Neural cell (in vitro differentiated cells): ENCODE measurements around the gene NFYC. TPM values are rescaled to one million over a fixed set of nuclear protein-coding genes. Genes with fewer than 3 reads are reported as not detected.

Experiments used
- H2AFZ ChIP-seq: fragments of 200-600, 300-800 bp; sonication (generic), shearing (Covaris generic); 2 replicates; pipeline ENCODE4 v1.6.0; 2014; ENCODE audit warnings: low read depth, mild to moderate bottlenecking, antibody characterized with exemption, low read length, moderate library complexity
- H3F3A ChIP-seq: fragments of 200-600 bp; shearing (Covaris generic); 2 replicates; pipeline ENCODE4 v1.6.1; 2016; ENCODE audit warnings: mild to moderate bottlenecking, moderate library complexity, mixed read lengths, antibody characterized with exemption, low read length; ENCODE audit not compliant: insufficient read depth, poor library complexity, severe bottlenecking
- H3K27ac ChIP-seq: fragments of 200-600, 300-800 bp; sonication (generic), shearing (Covaris generic); 2 replicates; pipeline ENCODE4 v1.5.1; 2014; ENCODE audit warnings: mild to moderate bottlenecking, low read length, moderate library complexity
- H3K27me3 ChIP-seq: fragments of 300-800, 200-600 bp; sonication (generic), shearing (Covaris generic); 2 replicates; pipeline ENCODE4 v1.6.0; 2014; ENCODE audit warnings: mild to moderate bottlenecking, low read depth, low read length, moderate library complexity; ENCODE audit not compliant: insufficient read depth
- H3K36me3 ChIP-seq: fragments of 300-800, 200-600 bp; sonication (generic), shearing (Covaris generic); 2 replicates; pipeline ENCODE4 v1.5.1; 2014; ENCODE audit warnings: mild to moderate bottlenecking, antibody characterized with exemption, low read length, moderate library complexity; ENCODE audit not compliant: insufficient read depth
- H3K4me2 ChIP-seq: fragments of 300-800, 200-600 bp; sonication (generic), shearing (Covaris generic); 2 replicates; pipeline ENCODE4 v1.6.0; 2014; ENCODE audit warnings: mild to moderate bottlenecking, low read length
- H3K4me3 ChIP-seq: fragments of 300-800, 200-600 bp; sonication (generic), shearing (Covaris generic); 2 replicates; pipeline ENCODE4 v1.5.1; 2014; ENCODE audit warnings: mild to moderate bottlenecking, low read length, moderate library complexity
- H3K79me2 ChIP-seq: fragments of 200-600 bp; shearing (Covaris generic); replicated peaks from 2 replicates; pipeline ENCODE4 v1.6.0; 2014; ENCODE audit warnings: mild to moderate bottlenecking, low read length, moderate library complexity; ENCODE audit not compliant: insufficient read depth
- H3K9ac ChIP-seq: fragments of 300-800, 200-600 bp; sonication (generic), shearing (Covaris generic); 2 replicates; pipeline ENCODE4 v1.6.1; 2016; ENCODE audit warnings: mild to moderate bottlenecking, low read length, mixed read lengths
- H3K9me2 ChIP-seq: fragments of 200-600 bp; shearing (Covaris generic); 2 replicates; pipeline ENCODE4 v1.6.1; 2016; ENCODE audit warnings: mild to moderate bottlenecking, low read length, mixed read lengths; ENCODE audit not compliant: insufficient read depth
- H3K9me3 ChIP-seq: fragments of 200-600, 300-800 bp; sonication (generic), shearing (Covaris generic); 2 replicates; pipeline ENCODE4 v1.6.1; 2016; ENCODE audit warnings: mild to moderate bottlenecking, mixed run types, low read length, moderate library complexity, mixed read lengths
- H4K20me1 ChIP-seq: fragments of 200-600 bp; shearing (Covaris generic); 2 replicates; pipeline ENCODE4 v1.6.1; 2016; ENCODE audit warnings: mild to moderate bottlenecking, mixed run types; ENCODE audit not compliant: insufficient read depth
- CTCF ChIP-seq: fragments of 450-650 bp; IDR thresholded peaks from 2 replicates; pipeline ENCODE4 v1.5.1; 2014; ENCODE audit warnings: antibody characterized with exemption, mild to moderate bottlenecking, moderate library complexity; ENCODE audit not compliant: poor library complexity, severe bottlenecking
- EZH2 ChIP-seq: fragments of 200-600, 300-800 bp; shearing (Covaris generic), sonication (generic); IDR thresholded peaks from 2 replicates; pipeline ENCODE4 v1.6.1; 2014; ENCODE audit warnings: antibody characterized with exemption, low read length, borderline replicate concordance, mild to moderate bottlenecking; ENCODE audit not compliant: insufficient read depth, poor library complexity, severe bottlenecking
- MXI1 ChIP-seq: fragments of 450-650 bp; conservative IDR thresholded peaks from 2 replicates; pipeline ENCODE4 v1.6.1; 2014; ENCODE audit warnings: antibody characterized with exemption, mild to moderate bottlenecking; ENCODE audit not compliant: poor library complexity, severe bottlenecking
- POLR2AphosphoS5 ChIP-seq: IDR thresholded peaks from 2 replicates; pipeline ENCODE4 v1.6.1; 2012
- RAD21 ChIP-seq: fragments of 450-650 bp; conservative IDR thresholded peaks from 2 replicates; pipeline ENCODE4 v1.6.1; 2014; ENCODE audit warnings: antibody characterized with exemption, mild to moderate bottlenecking, moderate library complexity
- REST ChIP-seq: IDR thresholded peaks from 2 replicates; pipeline ENCODE4 v1.6.1; 2012; ENCODE audit warnings: borderline replicate concordance
- SMC3 ChIP-seq: fragments of 450-650 bp; conservative IDR thresholded peaks from 2 replicates; pipeline ENCODE4 v1.6.1; 2014; ENCODE audit warnings: antibody characterized with exemption, mild to moderate bottlenecking, moderate library complexity; ENCODE audit not compliant: poor library complexity
- TAF1 ChIP-seq: IDR thresholded peaks from 2 replicates; pipeline ENCODE4 v1.6.1; 2012; ENCODE audit warnings: low read depth
- polyA plus RNA-seq: library from polyadenylated mRNA; depleted of rRNA; stranded (reverse); fragments of >200 nt; gene quantifications from 2 replicates; pipeline ENCODE4 v1.2.3, GENCODE V29; 2014

The NFYC gene
- polyA plus RNA-seq, 1 donor from 2014 or later = 66.0 TPM

- Histone ChIP-seq H4K20me1 (no peaks in the 10 kb centered on the region), H3K27me3 (no peaks in the 10 kb centered on the region), H3F3A (no peaks in the 10 kb centered on the region), H3K27ac (no peak overlapping the region), H3K9ac (no peak overlapping the region), H3K9me2 (no peaks in the 10 kb centered on the region), H3K4me3 (no peak overlapping the region), H2AFZ (no peak overlapping the region), H3K4me2 (no peak overlapping the region), H3K9me3 (no peaks in the 10 kb centered on the region), H3K79me2 (no peaks in the 10 kb centered on the region), H3K36me3 (no peaks in the 10 kb centered on the region)
- TF ChIP-seq EZH2 = no peak
- TF ChIP-seq MXI1 = no peak
- no peak for TF ChIP-seq TAF1
- no peak for TF ChIP-seq RAD21
- TF ChIP-seq POLR2AphosphoS5 = no peak
- no peak for TF ChIP-seq REST
- TF ChIP-seq SMC3 = no peak
- TF ChIP-seq CTCF = peak; percentile 11
These were observed 41.4 kb upstream of the NFYC start for GRCh38 chr1:40650075-40650474.

GRCh38 chr1:40651138-40651857, 40.2 kb upstream of the NFYC start:
- Histone ChIP-seq H3K36me3 (no peaks in the 10 kb centered on the region), H3K79me2 (no peaks in the 10 kb centered on the region), H3K9me2 (no peaks in the 10 kb centered on the region), H3K27me3 (no peaks in the 10 kb centered on the region), H3K27ac (no peak overlapping the region), H4K20me1 (no peaks in the 10 kb centered on the region), H3K9me3 (no peaks in the 10 kb centered on the region), H3K4me3 (no peak overlapping the region), H3F3A (no peaks in the 10 kb centered on the region), H2AFZ (no peak overlapping the region), H3K4me2 (no peak overlapping the region), H3K9ac (no peak overlapping the region)
- TF ChIP-seq EZH2 (no peak), MXI1 (no peak), CTCF (no peak), TAF1 (no peak), SMC3 (no peak)
